ENCODE results near the gene TBC1D14. TPM values are rescaled to one million over a fixed set of nuclear protein-coding genes. Genes with fewer than 3 reads are reported as not detected.

TBC1D14 gene
- total and polyA plus RNA-seq, 9 of the 15 experiments (the other 6 are each of a cell fraction or from before 2014, with no cell fraction given), result 2.1 to 59.6 (median 44.8) TPM

DNA sequence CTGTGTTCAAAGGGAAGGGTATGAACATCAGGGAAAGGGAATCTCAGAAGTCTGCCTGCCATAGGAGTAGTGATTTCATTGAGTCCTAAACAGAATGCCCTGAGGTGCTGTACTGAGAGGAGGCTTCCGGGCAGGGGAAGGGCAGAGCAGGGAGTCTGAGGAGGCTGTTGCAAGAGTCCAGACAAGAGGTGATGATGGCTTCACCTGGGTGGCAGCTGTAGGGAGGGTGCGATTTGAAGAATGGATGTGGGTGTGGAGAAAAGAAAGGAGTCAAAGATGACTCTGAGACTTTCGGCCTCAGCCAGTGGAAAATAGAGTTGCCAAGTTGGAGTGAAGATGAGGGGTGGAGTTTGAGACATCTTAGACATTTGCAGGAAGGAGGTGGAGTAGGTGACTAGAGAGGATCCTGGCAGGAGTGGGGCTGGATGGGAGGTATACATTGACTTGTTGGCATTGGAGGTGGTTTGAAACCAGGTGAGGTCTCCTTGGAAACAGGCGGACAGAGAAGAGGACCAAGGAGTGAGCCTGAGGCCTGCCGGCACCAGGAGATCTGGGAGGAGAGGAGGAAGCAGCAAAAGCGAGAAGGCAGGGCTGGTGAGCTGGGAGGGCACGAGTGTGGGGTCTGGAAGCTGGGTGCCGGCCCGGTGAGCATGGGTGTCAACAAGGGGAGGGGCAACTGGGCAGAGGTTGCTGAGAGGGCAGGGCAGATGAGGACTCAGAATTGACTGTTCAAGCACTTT lies 24.2 kb downstream of the TBC1D14 start:
- DNase-seq (ENCODE audit: extremely low read depth in 1 of 4, low spot score in 3 of 4) (no peak), FAIRE-seq (peak; percentile 55), ATAC-seq (no peak)
- no TSS peak for BruUV-seq (replicated peaks)
- CTCF ChIA-PET (ENCODE audit: low intra/inter-chr PET ratio), result no interaction called here
- Histone ChIP-seq H3K9me1 (ENCODE audit: control insufficient read depth, insufficient read depth, low read length) (peaks cover 9% of the 10 kb centered on the region), H4K20me1 (replicated peaks; ENCODE audit: control insufficient read depth, insufficient read depth, low read length) (peaks cover 32% of the 10 kb centered on the region), H3K27me3 (ENCODE audit: control insufficient read depth in 2 of 2, insufficient read depth in 2 of 2, low read length in 2 of 2) (no peaks in the 10 kb centered on the region), H2AFZ (ENCODE audit: low read depth, low read length) (no peak overlapping the region), H3K4me2 (ENCODE audit: insufficient read depth, low read length) (no peak overlapping the region), H3K27ac (ENCODE audit: extremely low read depth, low read depth, low read length) (no peak overlapping the region), H3K79me2 (ENCODE audit: control insufficient read depth, insufficient read depth, low read length) (peaks cover 75% of the 10 kb centered on the region), H3K4me1 (replicated peaks in 1 of 2; ENCODE audit: control insufficient read depth in 2 of 2, insufficient read depth in 2 of 2, low read length in 2 of 2) (peaks cover 0 to 26% of the 10 kb centered on the region in 2 experiments; a peak in 2 of 5 replicates), H3K9me3 (replicated peaks; ENCODE audit: control insufficient read depth, insufficient read depth, low read depth, low read length) (no peaks in the 10 kb centered on the region), H3K9ac (ENCODE audit: insufficient read depth in 1 of 2, low read depth in 2 of 2, low read length in 2 of 2) (no peak overlapping the region), H3K4me3 (no peak overlapping the region), H3K36me3 (ENCODE audit: control insufficient read depth, insufficient read depth, low read length) (peaks cover 73% of the 10 kb centered on the region; the same call in 2 of the 3 replicates)
- TF ChIP-seq RFX5 (IDR thresholded peaks at IDR 0.05; ENCODE audit: low read depth, low read length) (no peak), POLR2G (IDR thresholded peaks at IDR 0.05; ENCODE audit: low read depth, low read length) (0 out of 2 replicates have a peak, but pooled peaks have one; percentile 19), ARNT (IDR thresholded peaks at IDR 0.05) (no peak)
- POLR2A ChIA-PET, result interaction anchor here (1.2 kb wide), 1 partner anchor 8 kb away, joined by 5 read pairs; no protein-coding TSS in a partner anchor
- in situ Hi-C loops (cut with MboI), result no loop called here
- intact Hi-C loops (cut with micrococcal nuclease), result no loop called here
- 92% methylated on average over 9 of the region's 9 CpGs for WGBS (ENCODE audit: insufficient coverage, low coverage, missing lambda C conversion rate)

DNA sequence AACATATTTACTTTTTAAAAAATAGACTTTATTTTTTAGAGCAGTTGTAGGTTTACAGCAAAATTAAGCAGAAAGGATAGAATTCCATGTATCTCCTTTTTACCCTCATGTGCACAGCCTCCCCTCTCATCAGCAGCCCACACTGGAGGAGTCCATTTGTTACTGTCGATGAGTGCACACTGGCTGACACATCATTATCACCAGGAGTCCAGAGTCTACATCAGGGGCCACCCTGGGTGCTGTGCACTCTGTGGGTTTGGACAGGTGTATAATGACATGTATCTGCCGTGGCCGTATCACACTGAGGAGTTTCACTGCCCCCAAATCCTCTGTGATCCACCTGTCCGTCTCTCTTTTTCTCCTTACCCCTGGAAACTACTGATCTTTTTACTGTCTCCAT lies 26.3 kb downstream of the TBC1D14 start:
- Histone ChIP-seq H3K79me2 (ENCODE audit: control insufficient read depth, insufficient read depth, low read length) (peaks cover 76% of the 10 kb centered on the region), H3K4me3 (no peak overlapping the region), H4K20me1 (replicated peaks; ENCODE audit: control insufficient read depth, insufficient read depth, low read length) (peaks cover 39% of the 10 kb centered on the region; the same call in 1 of the 2 replicates), H3K9me1 (ENCODE audit: control insufficient read depth, insufficient read depth, low read length) (peaks cover 9% of the 10 kb centered on the region), H3K36me3 (ENCODE audit: control insufficient read depth, insufficient read depth, low read length) (peaks cover 75% of the 10 kb centered on the region; the same call in 2 of the 3 replicates), H3K4me1 (replicated peaks in 1 of 2; ENCODE audit: control insufficient read depth in 2 of 2, insufficient read depth in 2 of 2, low read length in 2 of 2) (peaks cover 14 to 35% of the 10 kb centered on the region in 2 experiments; a peak in 4 of 5 replicates), H3K9ac (ENCODE audit: insufficient read depth in 1 of 2, low read depth in 2 of 2, low read length in 2 of 2) (peak overlapping the region in 1 of 2 experiments; percentile 28; a peak in 1 of 4 replicates), H3K27me3 (ENCODE audit: control insufficient read depth in 2 of 2, insufficient read depth in 2 of 2, low read length in 2 of 2) (no peaks in the 10 kb centered on the region), H3K9me3 (replicated peaks; ENCODE audit: control insufficient read depth, insufficient read depth, low read depth, low read length) (no peaks in the 10 kb centered on the region), H2AFZ (ENCODE audit: low read depth, low read length) (no peak overlapping the region), H3K27ac (ENCODE audit: extremely low read depth, low read depth, low read length) (no peak overlapping the region), H3K4me2 (ENCODE audit: insufficient read depth, low read length) (no peak overlapping the region)
- WGBS (ENCODE audit: insufficient coverage, low coverage, missing lambda C conversion rate), result 35% methylated on average over 4 of the region's 4 CpGs
- in situ Hi-C loops (cut with MboI) (no loop called here), intact Hi-C loops (cut with micrococcal nuclease) (no loop called here)
- ChIA-PET POLR2A (no interaction called here), CTCF (ENCODE audit: low intra/inter-chr PET ratio) (no interaction called here)
- TF ChIP-seq, protein P1, sequence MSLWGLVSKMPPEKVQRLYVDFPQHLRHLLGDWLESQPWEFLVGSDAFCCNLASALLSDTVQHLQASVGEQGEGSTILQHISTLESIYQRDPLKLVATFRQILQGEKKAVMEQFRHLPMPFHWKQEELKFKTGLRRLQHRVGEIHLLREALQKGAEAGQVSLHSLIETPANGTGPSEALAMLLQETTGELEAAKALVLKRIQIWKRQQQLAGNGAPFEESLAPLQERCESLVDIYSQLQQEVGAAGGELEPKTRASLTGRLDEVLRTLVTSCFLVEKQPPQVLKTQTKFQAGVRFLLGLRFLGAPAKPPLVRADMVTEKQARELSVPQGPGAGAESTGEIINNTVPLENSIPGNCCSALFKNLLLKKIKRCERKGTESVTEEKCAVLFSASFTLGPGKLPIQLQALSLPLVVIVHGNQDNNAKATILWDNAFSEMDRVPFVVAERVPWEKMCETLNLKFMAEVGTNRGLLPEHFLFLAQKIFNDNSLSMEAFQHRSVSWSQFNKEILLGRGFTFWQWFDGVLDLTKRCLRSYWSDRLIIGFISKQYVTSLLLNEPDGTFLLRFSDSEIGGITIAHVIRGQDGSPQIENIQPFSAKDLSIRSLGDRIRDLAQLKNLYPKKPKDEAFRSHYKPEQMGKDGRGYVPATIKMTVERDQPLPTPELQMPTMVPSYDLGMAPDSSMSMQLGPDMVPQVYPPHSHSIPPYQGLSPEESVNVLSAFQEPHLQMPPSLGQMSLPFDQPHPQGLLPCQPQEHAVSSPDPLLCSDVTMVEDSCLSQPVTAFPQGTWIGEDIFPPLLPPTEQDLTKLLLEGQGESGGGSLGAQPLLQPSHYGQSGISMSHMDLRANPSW (CRISPR knock-in tag; IDR thresholded peaks at IDR 0.05), result no peak
- no peak for FAIRE-seq
- ATAC-seq, result peak; percentile 44
- DNase-seq (ENCODE audit: extremely low read depth in 1 of 4, low spot score in 3 of 4), result no peak
- no TSS peak for BruUV-seq (replicated peaks)

All from K562 (cell line).